Activated CD4-positive, alpha-beta T cell treated with anti-CD3 and anti-CD28 coated beads for 36 hours (primary cell): ENCODE data around the gene TACR2. TPM values are rescaled to one million over a fixed set of nuclear protein-coding genes. Genes with fewer than 3 reads are reported as not detected.

Experiments
- ATAC-seq: fragments of 200-7000 bp; cut with Tn5 transposase; one replicate; pipeline ENCODE4 v1.10.0; 2021; ENCODE audit warnings: mild to moderate bottlenecking, moderate library complexity
- CTCF ChIA-PET: fragments of 350-600 bp; sonication (Branson Sonifier 250); formaldehyde crosslinking; loops from one replicate; lab custom pipeline; 2021; ENCODE audit warnings: antibody characterized with exemption; lab: Charles Lee
- POLR2A ChIA-PET: fragments of 350-600 bp; sonication (Branson Sonifier 250); formaldehyde crosslinking; loops from one replicate; lab custom pipeline; 2021; ENCODE audit warnings: antibody characterized with exemption, inconsistent platforms; lab: Charles Lee
- DNase-seq: peaks from one replicate; pipeline ENCODE4 v3.0.0-alpha.2; 2020
- H3K27ac Mint-ChIP-seq: one replicate; pipeline ENCODE4 v1.8.0; 2021; ENCODE audit warnings: mixed read lengths
- H3K27me3 Mint-ChIP-seq: one replicate; pipeline ENCODE4 v1.8.0; 2021; ENCODE audit warnings: mixed read lengths
- H3K36me3 Mint-ChIP-seq: one replicate; pipeline ENCODE4 v1.8.0; 2021; ENCODE audit warnings: low read depth, mixed read lengths
- H3K4me1 Mint-ChIP-seq: one replicate; pipeline ENCODE4 v1.8.0; 2021; ENCODE audit warnings: mixed read lengths
- H3K4me3 Mint-ChIP-seq: one replicate; pipeline ENCODE4 v1.8.0; 2021; ENCODE audit warnings: mild to moderate bottlenecking, moderate library complexity, mixed read lengths
- H3K9me3 Mint-ChIP-seq: one replicate; pipeline ENCODE4 v1.8.0; 2021; ENCODE audit warnings: low read depth, mixed read lengths
- intact Hi-C, 2 experiments: fragments of 100-400 bp; cut with DNase I in 1 of 2; cut with micrococcal nuclease in 1 of 2; formaldehyde crosslinking; loops; one replicate each; pipeline versions ENCODE4 v1.14.2 to v1.15.1; 2022 to 2024; cut with DNase I, micrococcal nuclease
- total RNA-seq, 2 experiments: library from RNA; stranded (reverse); gene quantifications; one replicate each; pipeline ENCODE4 v1.2.3, GENCODE V29; 2021

Gene TACR2
- total RNA-seq, 2 experiments from 2014 or later = not detected

- ATAC-seq (no peak), DNase-seq (no peak)
- H3K27me3 Mint-ChIP-seq = no peaks in the 10 kb centered on the region
- peak overlapping the region; percentile 42 for H3K27ac Mint-ChIP-seq
- POLR2A ChIA-PET = no interaction called here
- CTCF ChIA-PET = interaction anchor here (0.7 to 1.3 kb wide), 2 partner anchors 21 to 249 kb away, joined by 4 to 5 read pairs; no protein-coding TSS in a partner anchor
- H3K9me3 Mint-ChIP-seq = no peaks in the 10 kb centered on the region
- peaks cover 9% of the 10 kb centered on the region for H3K4me1 Mint-ChIP-seq
- H3K4me3 Mint-ChIP-seq = no peak overlapping the region
- intact Hi-C loops = no loop called here
- H3K36me3 Mint-ChIP-seq = peaks cover 69% of the 10 kb centered on the region
Measured at GRCh38 chr10:69372126-69372980, 44.4 kb downstream of the TACR2 start.

DNA sequence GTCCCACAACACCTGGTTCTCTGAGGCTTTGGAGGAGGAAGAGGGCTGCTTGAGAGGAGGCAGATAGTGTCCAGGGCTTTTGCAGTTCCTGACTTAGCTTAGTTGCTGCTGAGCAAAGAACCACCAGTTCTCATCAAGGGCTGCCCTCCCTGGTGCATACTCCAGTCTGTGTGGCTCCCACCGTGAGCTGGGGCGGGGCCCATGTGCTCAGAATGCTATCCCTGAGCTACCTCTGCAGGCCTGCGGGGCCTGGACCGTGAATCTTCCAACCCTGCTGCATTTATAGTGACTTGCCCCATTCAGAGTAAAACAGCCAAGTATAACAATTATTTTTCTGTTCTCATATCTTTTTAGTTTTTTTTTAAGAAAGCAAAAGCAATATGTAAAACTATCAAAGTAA is 49.2 kb downstream of the TACR2 start:
- no peak for DNase-seq
- Mint-ChIP-seq H3K27me3 (no peaks in the 10 kb centered on the region), H3K4me3 (no peak overlapping the region), H3K4me1 (peaks cover 20% of the 10 kb centered on the region), H3K36me3 (peaks cover 62% of the 10 kb centered on the region), H3K27ac (no peak overlapping the region), H3K9me3 (no peaks in the 10 kb centered on the region)
- CTCF ChIA-PET = no interaction called here
- no peak for ATAC-seq
- POLR2A ChIA-PET = no interaction called here
- intact Hi-C loops = no loop called here

GRCh38 chr10:69366738-69367137 is 50.0 kb downstream of the TACR2 start:
- DNase-seq = no peak
- H3K9me3 Mint-ChIP-seq = no peaks in the 10 kb centered on the region
- intact Hi-C loops = no loop called here
- H3K4me3 Mint-ChIP-seq = no peak overlapping the region
- no peaks in the 10 kb centered on the region for H3K27me3 Mint-ChIP-seq
- CTCF ChIA-PET = no interaction called here
- no peak for ATAC-seq
- POLR2A ChIA-PET = no interaction called here
- no peak overlapping the region for H3K27ac Mint-ChIP-seq
- peaks cover 57% of the 10 kb centered on the region for H3K36me3 Mint-ChIP-seq
- H3K4me1 Mint-ChIP-seq = peaks cover 20% of the 10 kb centered on the region

DNA sequence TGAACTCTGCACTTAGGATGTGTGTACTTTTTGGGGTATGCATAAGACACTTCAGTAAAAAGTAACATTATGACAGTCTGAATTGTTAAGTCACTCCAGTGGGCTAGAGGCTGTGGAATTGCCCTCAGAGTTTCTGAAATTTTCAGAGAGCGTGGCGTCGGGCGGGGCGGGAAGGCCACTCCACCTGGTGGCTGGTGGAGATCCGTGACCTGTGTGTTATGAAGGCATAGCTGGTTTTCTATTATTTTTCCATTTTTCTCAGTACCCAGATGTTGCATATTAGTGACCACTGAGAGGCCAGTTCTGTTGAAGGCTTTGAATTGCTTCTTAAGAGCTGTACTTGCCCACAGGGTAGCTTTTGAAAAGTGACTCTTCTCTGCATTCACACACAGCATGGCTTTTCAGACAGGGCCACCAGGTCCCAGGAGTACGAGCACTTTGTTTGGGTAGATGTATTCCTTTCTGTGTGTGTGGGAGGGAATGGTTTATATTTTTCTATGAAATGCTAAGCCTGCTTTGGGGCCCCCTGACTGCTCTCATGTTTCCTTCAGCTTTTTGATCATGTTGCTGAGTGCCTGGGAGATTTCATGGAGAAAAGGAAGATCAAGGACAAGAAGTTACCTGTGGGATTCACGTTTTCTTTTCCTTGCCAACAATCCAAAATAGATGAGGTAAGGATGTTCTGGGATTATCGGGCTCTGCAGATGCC is 52.3 kb downstream of the TACR2 start:
- ChIA-PET POLR2A (interaction anchor here (0.6 kb wide), 1 partner anchor 128 kb away, joined by 13 read pairs; no protein-coding TSS in a partner anchor), CTCF (interaction anchor here (0.6 to 2.2 kb wide), 5 partner anchors 11 to 122 kb away, joined by 3 to 8 read pairs (median 3); no protein-coding TSS in a partner anchor)
- DNase-seq = no peak
- H3K36me3 Mint-ChIP-seq = peaks cover 52% of the 10 kb centered on the region
- no peaks in the 10 kb centered on the region for H3K27me3 Mint-ChIP-seq
- H3K27ac Mint-ChIP-seq = peak overlapping the region; percentile 34
- H3K9me3 Mint-ChIP-seq = no peaks in the 10 kb centered on the region
- H3K4me1 Mint-ChIP-seq = peaks cover 42% of the 10 kb centered on the region
- ATAC-seq = no peak
- H3K4me3 Mint-ChIP-seq = no peak overlapping the region
- intact Hi-C loops = loop anchor here in 1 of 2 experiments (5.0 kb wide), 1 partner anchor 42 kb away; no protein-coding TSS in a partner anchor

- no peaks in the 10 kb centered on the region for H3K27me3 Mint-ChIP-seq
- H3K4me1 Mint-ChIP-seq = peaks cover 47% of the 10 kb centered on the region
- peak overlapping the region; percentile 52 for H3K27ac Mint-ChIP-seq
- H3K9me3 Mint-ChIP-seq = no peaks in the 10 kb centered on the region
- DNase-seq = no peak
- ChIA-PET POLR2A (no interaction called here), CTCF (interaction anchor here (0.6 to 2.2 kb wide), 4 partner anchors 13 to 121 kb away, joined by 3 to 8 read pairs (median 4); no protein-coding TSS in a partner anchor)
- H3K4me3 Mint-ChIP-seq = no peak overlapping the region
- no peak for ATAC-seq
- peaks cover 47% of the 10 kb centered on the region for H3K36me3 Mint-ChIP-seq
- intact Hi-C loops = loop anchor here in 1 of 2 experiments (5.0 kb wide), 1 partner anchor 41 kb away; no protein-coding TSS in a partner anchor
Measured at GRCh38 chr10:69363666-69364065, 53.1 kb downstream of the TACR2 start.

GRCh38 chr10:69362471-69362954 is 54.2 kb downstream of the TACR2 start:
- DNase-seq (no peak), ATAC-seq (no peak)
- Mint-ChIP-seq H3K4me3 (no peak overlapping the region), H3K27me3 (no peaks in the 10 kb centered on the region), H3K27ac (no peak overlapping the region), H3K36me3 (peaks cover 45% of the 10 kb centered on the region), H3K9me3 (no peaks in the 10 kb centered on the region), H3K4me1 (peaks cover 57% of the 10 kb centered on the region)
- ChIA-PET CTCF (interaction anchor here (1.9 kb wide), 1 partner anchor 9 kb away, joined by 4 read pairs; no protein-coding TSS in a partner anchor), POLR2A (no interaction called here)
- intact Hi-C loops = loop anchor here in 1 of 2 experiments (5.0 kb wide), 1 partner anchor 40 kb away; no protein-coding TSS in a partner anchor

GRCh38 chr10:69361303-69361614 is 55.5 kb downstream of the TACR2 start:
- Mint-ChIP-seq H3K4me3 (no peak overlapping the region), H3K27me3 (no peaks in the 10 kb centered on the region), H3K4me1 (peaks cover 61% of the 10 kb centered on the region), H3K36me3 (peaks cover 41% of the 10 kb centered on the region), H3K9me3 (no peaks in the 10 kb centered on the region), H3K27ac (no peak overlapping the region)
- ChIA-PET CTCF (interaction anchor here (0.7 kb wide), 1 partner anchor 31 kb away, joined by 3 read pairs; no protein-coding TSS in a partner anchor), POLR2A (no interaction called here)
- intact Hi-C loops = loop anchor here in 1 of 2 experiments (5.0 kb wide), 1 partner anchor 39 kb away; no protein-coding TSS in a partner anchor
- DNase-seq = no peak
- no peak for ATAC-seq

DNA sequence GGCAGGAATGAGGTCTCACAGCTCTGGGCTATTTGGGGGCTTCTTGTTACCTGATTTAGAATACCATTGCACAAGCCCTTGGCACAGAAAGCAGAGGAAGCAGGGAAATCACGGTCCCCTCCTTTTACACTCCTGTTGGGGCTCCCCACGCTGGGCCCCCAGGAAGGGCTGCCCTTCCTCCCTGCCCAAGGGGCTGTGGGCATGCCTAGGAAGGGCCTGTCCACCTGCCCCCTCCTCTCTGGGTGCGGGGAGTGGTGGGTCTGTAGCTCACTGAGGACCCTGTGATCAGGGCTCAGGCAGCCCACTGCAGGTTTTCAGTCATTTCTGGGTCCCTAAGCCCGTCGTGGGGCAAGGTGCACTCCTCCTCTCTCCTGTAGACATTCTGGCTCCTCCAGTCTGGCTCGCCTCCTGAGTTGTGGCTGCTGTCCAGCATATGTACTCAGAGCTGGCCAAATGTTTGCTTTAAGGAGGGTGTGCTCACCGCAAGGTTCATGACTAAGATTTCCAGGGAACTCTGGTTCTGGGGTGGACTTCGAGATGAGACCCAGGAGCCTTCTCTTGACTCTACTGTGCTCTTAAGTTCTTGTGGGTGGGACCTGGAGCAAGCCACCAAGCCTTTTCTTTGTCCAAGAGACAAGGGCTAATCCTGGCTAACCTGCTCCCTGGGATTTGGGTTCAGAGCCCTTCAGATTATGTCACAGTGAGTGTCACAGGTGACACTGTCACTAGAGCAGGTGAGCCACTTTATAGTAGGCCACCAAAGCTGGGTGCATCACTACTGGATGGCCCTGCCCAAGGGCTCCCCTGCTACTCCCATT is 56.0 kb downstream of the TACR2 start:
- H3K4me1 Mint-ChIP-seq = peaks cover 65% of the 10 kb centered on the region
- ChIA-PET POLR2A (no interaction called here), CTCF (no interaction called here)
- no peaks in the 10 kb centered on the region for H3K9me3 Mint-ChIP-seq
- ATAC-seq = no peak
- intact Hi-C loops = loop anchor here in 1 of 2 experiments (5.0 kb wide), 1 partner anchor 38 kb away; no protein-coding TSS in a partner anchor
- no peak overlapping the region for H3K27ac Mint-ChIP-seq
- no peaks in the 10 kb centered on the region for H3K27me3 Mint-ChIP-seq
- no peak overlapping the region for H3K4me3 Mint-ChIP-seq
- no peak for DNase-seq
- H3K36me3 Mint-ChIP-seq = peaks cover 42% of the 10 kb centered on the region

DNA sequence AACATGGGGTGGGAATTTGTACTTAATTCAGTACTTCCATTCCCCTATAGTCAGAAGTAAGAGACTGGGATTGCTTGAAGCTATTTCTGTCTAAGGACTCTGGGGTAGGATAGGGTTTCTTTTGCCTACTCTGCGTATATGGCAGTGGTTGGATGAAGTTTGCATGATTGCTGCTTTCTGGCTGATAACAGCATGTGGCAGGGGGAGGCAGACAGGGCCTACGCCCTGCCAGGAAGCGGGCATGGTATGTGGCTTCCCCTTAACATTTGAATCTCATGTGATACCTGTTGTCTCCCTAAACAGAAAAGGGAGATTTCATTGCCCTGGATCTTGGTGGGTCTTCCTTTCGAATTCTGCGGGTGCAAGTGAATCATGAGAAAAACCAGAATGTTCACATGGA is 57.1 kb downstream of the TACR2 start:
- H3K9me3 Mint-ChIP-seq = no peaks in the 10 kb centered on the region
- ChIA-PET POLR2A (no interaction called here), CTCF (no interaction called here)
- peaks cover 67% of the 10 kb centered on the region for H3K4me1 Mint-ChIP-seq
- intact Hi-C loops = no loop called here
- H3K27ac Mint-ChIP-seq = peak overlapping the region; percentile 72
- H3K27me3 Mint-ChIP-seq = no peaks in the 10 kb centered on the region
- H3K4me3 Mint-ChIP-seq = no peak overlapping the region
- peaks cover 43% of the 10 kb centered on the region for H3K36me3 Mint-ChIP-seq
- DNase-seq (peak; percentile 29), ATAC-seq (peak; percentile 68)

DNA sequence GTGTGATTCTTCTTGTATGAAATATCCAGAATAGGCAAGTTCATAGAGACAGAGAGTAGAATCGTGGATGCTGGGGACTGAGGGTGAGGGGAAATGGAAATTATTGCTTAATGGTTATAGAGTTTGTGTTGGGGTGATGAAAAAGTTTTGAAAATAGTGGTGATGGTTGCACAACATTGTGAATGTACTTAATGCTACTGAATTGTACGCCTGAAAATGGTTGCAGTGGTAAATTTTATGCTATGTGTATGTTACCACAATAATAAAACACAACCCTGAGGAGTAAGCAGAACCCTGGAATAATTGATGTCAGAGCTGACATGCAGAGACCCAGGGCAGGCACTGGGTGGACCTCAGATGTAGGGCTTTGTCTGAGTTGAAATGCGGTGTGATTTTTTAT is 57.6 kb downstream of the TACR2 start:
- Mint-ChIP-seq H3K27me3 (no peaks in the 10 kb centered on the region), H3K36me3 (peaks cover 46% of the 10 kb centered on the region), H3K27ac (peak overlapping the region; percentile 72), H3K4me3 (no peak overlapping the region), H3K4me1 (peaks cover 68% of the 10 kb centered on the region), H3K9me3 (peaks cover 1% of the 10 kb centered on the region)
- ChIA-PET CTCF (no interaction called here), POLR2A (no interaction called here)
- DNase-seq (no peak), ATAC-seq (peak; percentile 50)
- intact Hi-C loops = no loop called here
